Measurements from ENCODE around the gene POU4F3.
"Not testable (repeated sequence)": the region's sequence is repeated elsewhere in the genome, so short reads cannot be mapped to it uniquely, and the experiment has no call there.

POU4F3 gene, protein sequence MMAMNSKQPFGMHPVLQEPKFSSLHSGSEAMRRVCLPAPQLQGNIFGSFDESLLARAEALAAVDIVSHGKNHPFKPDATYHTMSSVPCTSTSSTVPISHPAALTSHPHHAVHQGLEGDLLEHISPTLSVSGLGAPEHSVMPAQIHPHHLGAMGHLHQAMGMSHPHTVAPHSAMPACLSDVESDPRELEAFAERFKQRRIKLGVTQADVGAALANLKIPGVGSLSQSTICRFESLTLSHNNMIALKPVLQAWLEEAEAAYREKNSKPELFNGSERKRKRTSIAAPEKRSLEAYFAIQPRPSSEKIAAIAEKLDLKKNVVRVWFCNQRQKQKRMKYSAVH

GRCh38 chr5:146338774-146339714 is at the start of gene POU4F3:
Gene POU4F3 (plus strand): TSS chr5:146338839. CDS start chr5:146339113, 274 bp downstream.
- DNase-seq (ENCODE audit: low spot score): no peak

DNA sequence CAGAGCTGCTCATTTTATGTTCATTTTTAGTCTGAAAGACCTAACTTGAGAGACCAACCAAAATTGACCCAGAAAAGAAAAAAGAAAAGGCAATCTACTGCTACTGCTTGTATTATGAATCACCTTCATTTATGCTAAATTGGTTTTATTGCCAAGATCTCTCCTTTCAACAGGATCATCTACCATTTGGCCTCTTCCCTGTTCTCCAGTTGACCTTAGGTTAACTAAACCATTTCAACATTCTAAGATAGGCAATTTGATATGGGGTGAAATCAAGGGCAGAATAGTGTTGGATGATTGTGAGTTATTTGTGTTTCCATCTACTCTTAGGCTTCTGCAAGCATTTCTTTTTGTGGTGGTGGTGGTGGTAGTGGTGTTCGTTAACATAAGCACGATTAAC is 48.3 kb upstream of the POU4F3 start:
- DNase-seq (ENCODE audit: low spot score): no peak

DNA sequence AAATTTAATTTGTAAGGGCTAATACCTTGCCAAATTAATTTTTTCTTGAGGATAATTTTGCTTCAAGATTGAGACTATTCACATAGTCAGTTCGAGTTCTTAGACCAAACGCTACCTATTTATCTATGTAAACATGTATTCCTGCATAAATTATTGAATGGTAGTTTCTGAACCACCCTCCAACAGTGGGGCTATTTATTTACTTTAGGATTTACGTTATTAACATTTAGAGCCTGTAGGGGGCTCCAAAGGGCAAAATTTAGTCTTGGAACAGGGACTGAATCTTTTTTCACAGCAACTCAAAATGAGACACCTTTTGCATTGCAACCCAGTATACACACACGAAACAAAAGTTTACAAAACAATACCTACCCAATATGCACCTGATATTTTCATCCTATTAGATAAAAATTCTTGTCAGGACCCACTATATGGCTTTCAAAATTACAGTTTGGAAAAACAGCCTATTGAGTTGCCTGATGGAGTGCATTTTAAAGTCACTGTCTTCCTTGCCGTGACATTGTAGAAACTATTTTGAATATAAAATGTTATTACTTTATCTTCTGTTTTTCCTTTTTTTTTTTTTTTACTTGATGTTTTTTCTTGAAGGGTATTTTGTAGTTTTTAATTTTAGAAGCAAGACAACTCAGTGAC is 47.1 kb upstream of the POU4F3 start:
- DNase-seq (ENCODE audit: low spot score): peak; percentile 73

GRCh38 chr5:146296245-146296644 is 42.4 kb upstream of the POU4F3 start:
- no peak for DNase-seq (ENCODE audit: low spot score)

DNA sequence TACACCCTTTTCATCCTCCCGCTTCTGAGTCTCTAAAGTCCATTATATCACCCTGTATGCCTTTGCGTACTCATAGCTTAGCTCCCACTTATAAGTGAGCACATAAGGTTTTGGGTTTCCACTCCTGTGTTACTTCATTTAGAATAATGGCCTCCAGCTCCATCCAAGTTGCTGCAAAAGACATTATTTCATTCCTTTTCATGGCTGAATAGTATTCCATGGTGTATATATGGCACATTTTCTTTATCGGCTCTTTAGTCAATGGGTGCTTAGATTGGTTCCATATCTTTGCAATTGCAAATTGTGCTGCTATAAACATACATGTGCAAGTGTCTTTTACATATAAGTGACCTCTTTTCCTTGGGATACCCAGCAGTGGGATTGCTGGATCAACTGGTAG is 39.7 kb upstream of the POU4F3 start:
- not testable (repeated sequence) for DNase-seq (ENCODE audit: low spot score)

GRCh38 chr5:146301626-146302025 is 37.0 kb upstream of the POU4F3 start:
- no peak for DNase-seq (ENCODE audit: low spot score)

GRCh38 chr5:146302406-146302805 is 36.2 kb upstream of the POU4F3 start:
- no peak for DNase-seq (ENCODE audit: low spot score)

DNA sequence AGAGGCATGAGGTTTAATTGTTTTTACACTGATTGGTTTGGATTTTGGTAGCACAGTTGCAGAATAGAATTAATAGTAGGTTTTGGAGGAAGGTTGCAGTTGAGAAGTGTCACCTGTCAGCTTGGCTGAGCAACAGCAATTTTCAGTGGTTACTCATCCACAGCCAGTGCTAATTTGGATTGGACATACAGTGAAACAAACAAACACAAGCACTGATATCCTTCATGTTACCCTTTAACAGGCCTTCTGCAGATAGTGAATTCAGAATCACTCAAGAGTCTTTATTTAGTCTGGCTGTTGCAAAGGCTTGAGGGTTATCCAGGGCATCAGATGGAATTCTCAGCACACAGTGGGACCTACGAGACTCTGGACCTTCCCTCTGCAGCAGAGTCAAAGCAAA is 31.8 kb upstream of the POU4F3 start:
- DNase-seq (ENCODE audit: low spot score): no peak

GRCh38 chr5:146307796-146308195 is 30.8 kb upstream of the POU4F3 start:
- no peak for DNase-seq (ENCODE audit: low spot score)

- DNase-seq (ENCODE audit: low spot score): no peak
These were observed 28.1 kb upstream of the POU4F3 start for GRCh38 chr5:146310540-146310939.

DNA sequence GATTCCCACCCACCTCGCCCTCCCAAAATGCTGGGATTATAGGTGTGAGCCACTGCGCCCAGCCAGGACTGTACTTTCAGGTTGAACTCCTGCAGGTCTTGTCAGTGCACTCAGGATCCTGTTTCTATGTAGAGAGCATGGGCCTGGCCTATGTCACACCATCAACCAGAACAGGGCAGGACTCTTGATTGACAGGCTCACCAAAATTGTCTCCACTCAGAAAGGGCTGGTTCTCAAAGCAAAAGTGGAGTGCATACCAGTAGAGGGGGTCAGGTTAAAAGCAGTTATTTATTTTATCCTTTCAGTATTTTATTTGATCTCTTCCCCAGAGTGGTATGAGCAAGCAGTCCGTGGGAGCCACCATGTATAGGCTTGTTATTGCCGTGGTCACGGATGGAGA is 27.4 kb upstream of the POU4F3 start:
- no peak for DNase-seq (ENCODE audit: low spot score)

GRCh38 chr5:146313027-146313426 is 25.6 kb upstream of the POU4F3 start:
- no peak for DNase-seq (ENCODE audit: low spot score)

DNA sequence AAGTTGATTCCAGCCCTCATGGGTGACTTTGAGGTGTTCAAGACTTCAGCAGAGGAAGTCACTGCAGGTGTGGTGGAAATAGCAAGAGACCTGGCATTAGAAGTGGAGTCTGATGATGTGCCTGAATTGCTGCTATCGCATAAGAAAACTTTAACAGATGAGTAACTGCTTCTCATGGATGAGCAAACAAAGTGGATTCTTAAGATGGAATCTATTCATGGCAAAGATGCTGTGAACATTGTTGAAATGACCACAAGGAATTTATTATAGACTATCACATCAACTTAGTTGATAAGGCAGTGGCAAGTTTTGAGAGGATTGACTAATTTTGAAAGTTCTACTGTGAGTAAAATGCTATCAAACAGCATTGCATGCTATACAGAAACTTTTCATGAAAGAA is 17.1 kb upstream of the POU4F3 start:
- DNase-seq (ENCODE audit: low spot score): no peak

GRCh38 chr5:146327257-146327870 is 11.3 kb upstream of the POU4F3 start:
- DNase-seq (ENCODE audit: low spot score): no peak

- no peak for DNase-seq (ENCODE audit: low spot score)
These were observed 10.7 kb upstream of the POU4F3 start for GRCh38 chr5:146327989-146328388.

DNA sequence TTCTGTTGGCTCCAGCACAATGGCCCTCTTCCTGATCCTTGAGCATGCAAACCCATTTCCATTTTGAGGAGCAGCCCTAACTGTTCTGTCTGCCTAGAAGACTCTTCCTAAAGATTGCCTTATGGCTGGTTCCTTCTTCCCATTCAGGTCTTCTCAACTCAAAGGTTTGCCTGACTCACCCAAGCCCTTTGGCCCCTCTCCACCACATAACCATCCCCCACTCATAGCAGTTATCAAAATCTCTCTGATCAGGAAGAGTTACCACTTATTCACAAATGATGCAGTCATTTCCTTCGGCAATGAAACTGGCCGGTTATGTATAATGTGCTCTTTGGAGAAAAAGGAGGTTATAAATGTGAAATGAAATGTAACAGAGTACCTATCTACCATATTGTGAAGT is 8.9 kb upstream of the POU4F3 start:
- no peak for DNase-seq (ENCODE audit: low spot score)

GRCh38 chr5:146331423-146331822 is 7.2 kb upstream of the POU4F3 start:
- no peak for DNase-seq (ENCODE audit: low spot score)

DNA sequence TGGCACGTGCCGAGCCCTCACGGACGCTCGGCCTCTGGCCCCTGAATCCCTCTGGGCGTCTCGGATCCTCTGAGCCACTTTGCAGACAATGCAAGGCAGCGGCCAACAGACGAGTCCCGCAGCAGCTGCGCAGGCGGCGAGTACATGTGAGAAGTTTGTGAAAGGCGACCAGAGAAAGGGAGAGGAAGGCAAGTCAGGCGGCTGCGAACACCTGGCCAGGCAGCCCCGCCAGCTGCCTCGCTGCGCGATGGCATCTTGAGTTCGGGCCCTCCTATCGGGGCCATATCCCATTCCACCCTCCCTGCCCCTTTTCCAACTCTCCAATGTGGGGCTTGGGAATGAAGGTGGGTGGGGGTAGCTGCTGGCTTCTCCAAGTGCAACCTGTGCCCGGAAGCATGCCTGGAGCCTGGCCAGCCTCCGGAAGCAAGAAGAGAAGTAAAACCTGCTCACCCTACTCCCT is 4.5 kb upstream of the POU4F3 start:
- DNase-seq (ENCODE audit: low spot score): no peak

- no peak for DNase-seq (ENCODE audit: low spot score)
These were observed 2.4 kb upstream of the POU4F3 start for GRCh38 chr5:146336197-146336596.

DNA sequence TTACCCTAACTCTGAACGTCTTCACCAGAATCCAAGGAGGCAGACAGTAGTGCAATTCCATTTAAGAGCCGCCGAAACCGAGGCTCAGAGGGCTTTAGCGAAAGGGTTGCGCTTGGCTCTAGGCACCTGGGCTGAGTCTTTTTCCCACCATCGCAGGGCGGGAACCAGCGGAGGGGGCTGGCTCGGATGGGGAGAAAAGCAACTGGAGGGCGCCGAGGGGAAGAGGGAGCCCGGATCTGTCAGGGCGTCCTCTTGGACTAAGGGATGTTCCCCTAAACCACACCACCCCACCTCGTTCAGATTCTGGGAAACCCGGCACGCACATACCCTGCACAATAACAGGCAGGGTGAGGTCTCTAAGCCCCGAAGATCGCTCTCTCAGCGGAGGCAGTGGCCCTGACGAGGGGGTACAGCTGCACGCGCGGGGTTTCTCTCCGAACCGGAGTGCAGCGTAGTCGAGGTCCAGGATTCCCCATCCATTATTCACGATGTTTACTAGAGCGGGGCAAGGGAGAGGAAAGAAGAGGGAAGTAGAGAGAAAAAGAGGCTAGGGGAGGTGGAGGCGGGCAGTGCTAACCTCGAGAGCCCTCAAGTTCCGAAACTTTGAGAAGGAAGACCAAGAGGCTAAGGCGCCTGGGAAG is 1.3 kb upstream of the POU4F3 start:
- DNase-seq (ENCODE audit: low spot score): no peak

DNA sequence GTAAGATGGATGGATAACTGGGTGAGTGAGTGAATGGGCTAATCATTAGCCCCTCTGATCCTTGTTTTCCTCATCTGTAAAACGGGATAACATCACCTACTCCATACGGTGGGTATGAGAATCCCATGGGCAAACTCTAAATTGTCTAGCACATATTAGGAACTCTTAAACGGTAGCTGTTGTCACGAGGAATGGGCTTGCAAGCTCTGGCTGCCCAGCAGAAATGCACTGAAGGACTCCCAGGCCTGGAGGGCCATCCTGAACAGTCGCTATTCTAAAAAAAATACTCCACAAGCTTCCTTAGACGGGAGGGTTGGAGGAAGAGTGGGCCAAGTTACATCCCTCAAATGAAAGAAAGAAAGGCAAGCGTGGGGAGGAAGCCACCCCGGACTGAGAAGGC is 711 bp upstream of the POU4F3 start:
- no peak for DNase-seq (ENCODE audit: low spot score)
